Adipose tissue (tissue), 3 donors: ENCODE results near the gene PDE8B. TPM values are rescaled to one million over a fixed set of nuclear protein-coding genes. Genes with fewer than 3 reads are reported as not detected.

Source experiments
- H3K27ac ChIP-seq: one replicate; pipeline ENCODE4 v1.5.1; 2013; ENCODE audit warnings: low read depth, low read length
- WGBS, 3 donors: extraction: QIAGEN DNeasy Blood & Tissue Kit; methylation state at CpG; one replicate each; pipeline ENCODE4 v1.1.7; 2013; 5-methylcytosine and 5-hydroxymethylcytosine counted together
- polyA plus RNA-seq, 3 donors: library from polyadenylated mRNA; stranded (reverse); fragments of 200-250 nt; gene quantifications; one replicate each; pipeline ENCODE4 v1.2.3, GENCODE V29; 2013
- donor health status: healthy with polysubstance abuse.
- donor health status: Bipolar disorder and iron deficiency.
- donor health status: healthy.

Gene PDE8B
- polyA plus RNA-seq, 3 donors, result 5.4 to 35.0 (median 9.8) TPM

DNA sequence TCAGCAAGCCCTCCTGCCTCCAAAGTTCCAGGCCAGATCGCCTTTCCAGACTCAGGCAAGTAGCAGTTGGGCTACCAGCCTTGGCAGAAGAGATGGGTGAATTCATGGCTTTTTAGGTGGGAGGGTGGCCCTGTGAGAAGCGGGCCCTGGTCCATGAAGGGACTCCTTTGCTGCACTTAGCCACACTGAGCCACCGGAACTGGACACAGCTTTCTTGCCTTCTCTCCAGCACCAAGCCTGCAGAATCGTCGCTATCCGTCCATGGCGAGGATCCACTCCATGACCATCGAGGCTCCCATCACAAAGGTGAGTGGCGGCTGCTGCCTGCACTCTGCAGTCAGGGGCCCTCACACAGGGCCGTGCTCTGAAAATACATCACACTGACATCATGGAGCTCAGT, 196.7 kb downstream of the PDE8B start:
- WGBS, 3 donors, result 86 to 96% (median 95%) methylated on average over 10 of the region's 10 CpGs
- H3K27ac ChIP-seq, result no peak overlapping the region

DNA sequence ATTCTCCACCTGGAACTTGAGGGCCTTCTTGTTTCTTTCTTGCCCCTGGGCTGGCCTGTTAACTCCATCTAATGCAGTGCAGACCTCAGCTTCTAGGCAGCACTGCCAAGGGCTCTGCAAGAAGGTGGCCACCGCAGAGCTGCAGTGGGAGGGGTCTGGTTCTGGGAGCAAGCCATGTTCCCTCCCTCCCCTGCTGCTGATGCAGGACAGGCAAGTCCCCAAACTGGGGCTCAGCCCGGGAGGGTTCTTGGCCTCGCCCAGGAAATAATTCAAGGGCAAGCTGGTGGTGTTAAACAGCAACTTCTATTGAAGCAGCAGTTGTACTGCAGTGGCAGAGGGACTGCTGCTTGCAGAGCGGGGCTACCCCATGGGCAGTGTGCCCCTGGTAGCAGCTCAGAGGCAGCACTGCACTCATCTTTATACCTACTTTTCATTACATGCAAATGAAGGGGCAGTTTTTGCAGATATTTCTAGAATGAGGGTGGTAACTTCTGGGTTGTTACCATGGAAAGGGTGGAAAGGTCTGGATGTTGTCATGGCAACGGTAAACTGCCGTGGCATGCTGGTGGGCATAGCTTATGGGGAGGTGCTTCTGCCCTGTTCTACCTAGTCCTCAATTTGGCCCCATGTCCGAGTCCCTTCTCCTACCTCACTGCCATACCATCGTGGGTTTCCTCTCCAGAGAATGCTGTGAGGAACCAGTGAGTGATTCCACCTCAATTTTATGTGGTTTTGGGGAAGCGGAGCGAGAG, 199.6 kb downstream of the PDE8B start:
- H3K27ac ChIP-seq, result no peak overlapping the region
- WGBS, 3 donors, result 75 to 80% (median 79%) methylated on average over 10 of the region's 10 CpGs

DNA sequence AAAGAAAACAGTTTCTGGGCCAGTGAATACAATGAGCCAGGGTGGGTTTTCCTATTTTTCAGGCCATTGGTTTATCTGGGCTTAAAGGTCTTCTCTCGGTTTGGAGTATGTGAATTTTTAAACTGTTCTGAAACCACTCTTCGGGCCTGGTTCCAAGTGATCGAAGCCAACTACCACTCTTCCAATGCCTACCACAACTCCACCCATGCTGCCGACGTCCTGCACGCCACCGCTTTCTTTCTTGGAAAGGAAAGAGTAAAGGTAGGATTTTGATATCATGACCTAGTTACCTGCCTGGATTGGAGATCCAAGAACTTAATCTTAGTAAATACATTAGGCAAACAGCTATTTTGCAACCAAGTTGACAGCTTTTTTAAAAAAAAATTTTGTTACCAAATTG, 202.6 kb downstream of the PDE8B start:
- H3K27ac ChIP-seq, result no peak overlapping the region
- WGBS, 3 donors, result 93 to 96% (median 94%) methylated on average over 7 of the region's 7 CpGs

DNA sequence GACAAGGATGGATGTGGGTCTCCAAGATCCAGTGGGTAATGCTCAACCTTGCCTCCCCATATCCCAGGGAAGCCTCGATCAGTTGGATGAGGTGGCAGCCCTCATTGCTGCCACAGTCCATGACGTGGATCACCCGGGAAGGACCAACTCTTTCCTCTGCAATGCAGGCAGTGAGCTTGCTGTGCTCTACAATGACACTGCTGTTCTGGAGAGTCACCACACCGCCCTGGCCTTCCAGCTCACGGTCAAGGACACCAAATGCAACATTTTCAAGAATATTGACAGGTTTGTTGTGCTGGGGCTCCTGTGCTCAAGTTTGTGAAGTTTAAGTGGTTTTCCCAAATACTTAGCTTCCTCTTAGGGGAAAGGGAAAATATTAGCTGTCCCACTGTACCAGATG, 207.7 kb downstream of the PDE8B start:
- 62 to 84% (median 80%) methylated on average over 5 of the region's 5 CpGs for WGBS, 3 donors
- H3K27ac ChIP-seq, result no peak overlapping the region

DNA sequence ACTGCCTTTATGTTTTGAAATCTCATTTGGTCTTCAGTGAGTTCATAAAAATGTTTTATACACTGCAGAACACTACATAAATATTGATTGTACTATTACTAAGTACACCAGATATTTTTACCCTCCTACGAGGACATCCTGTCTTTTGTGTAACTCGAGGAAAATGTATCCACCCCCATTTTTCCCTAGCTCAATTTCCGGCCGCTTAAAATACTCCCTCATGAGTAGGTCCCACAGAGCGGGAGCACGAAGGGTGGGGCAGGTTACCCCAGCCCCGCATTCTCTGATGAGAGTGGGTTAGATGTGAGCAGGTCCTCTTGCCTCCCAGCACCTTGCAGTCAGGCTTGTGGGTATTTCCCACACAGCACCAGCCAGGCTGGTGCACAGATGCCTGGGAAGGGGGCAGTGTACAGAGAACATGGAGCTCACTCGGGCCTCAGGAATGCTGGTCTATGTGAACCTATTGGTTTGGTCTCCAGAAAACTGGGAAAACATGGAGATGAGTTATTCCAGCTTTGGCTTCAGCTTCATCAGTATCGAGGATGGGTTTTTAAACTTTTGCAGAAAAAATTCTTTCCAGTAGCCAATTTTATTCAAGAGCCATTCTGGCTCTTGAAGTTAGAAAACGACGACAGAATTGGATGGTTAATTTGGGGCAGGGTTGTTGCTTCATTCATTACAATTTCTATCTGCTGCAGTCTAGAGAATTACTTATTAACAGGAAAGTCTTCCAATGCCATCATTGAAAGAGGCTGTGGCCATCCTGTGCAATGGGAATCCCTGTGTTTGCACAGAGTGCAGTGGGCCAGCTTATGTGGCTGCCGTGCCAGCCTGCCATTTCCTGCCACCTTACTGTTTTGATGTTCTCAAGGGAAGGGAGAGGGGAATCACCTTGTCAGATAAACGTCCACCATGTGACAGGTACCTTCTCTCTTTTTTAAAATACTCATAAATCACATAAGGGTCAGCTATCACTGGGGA, 208.4 kb downstream of the PDE8B start:
- H3K27ac ChIP-seq, result no peak overlapping the region
- 65 to 71% (median 68%) methylated on average over 13 of the region's 13 CpGs for WGBS, 3 donors

DNA sequence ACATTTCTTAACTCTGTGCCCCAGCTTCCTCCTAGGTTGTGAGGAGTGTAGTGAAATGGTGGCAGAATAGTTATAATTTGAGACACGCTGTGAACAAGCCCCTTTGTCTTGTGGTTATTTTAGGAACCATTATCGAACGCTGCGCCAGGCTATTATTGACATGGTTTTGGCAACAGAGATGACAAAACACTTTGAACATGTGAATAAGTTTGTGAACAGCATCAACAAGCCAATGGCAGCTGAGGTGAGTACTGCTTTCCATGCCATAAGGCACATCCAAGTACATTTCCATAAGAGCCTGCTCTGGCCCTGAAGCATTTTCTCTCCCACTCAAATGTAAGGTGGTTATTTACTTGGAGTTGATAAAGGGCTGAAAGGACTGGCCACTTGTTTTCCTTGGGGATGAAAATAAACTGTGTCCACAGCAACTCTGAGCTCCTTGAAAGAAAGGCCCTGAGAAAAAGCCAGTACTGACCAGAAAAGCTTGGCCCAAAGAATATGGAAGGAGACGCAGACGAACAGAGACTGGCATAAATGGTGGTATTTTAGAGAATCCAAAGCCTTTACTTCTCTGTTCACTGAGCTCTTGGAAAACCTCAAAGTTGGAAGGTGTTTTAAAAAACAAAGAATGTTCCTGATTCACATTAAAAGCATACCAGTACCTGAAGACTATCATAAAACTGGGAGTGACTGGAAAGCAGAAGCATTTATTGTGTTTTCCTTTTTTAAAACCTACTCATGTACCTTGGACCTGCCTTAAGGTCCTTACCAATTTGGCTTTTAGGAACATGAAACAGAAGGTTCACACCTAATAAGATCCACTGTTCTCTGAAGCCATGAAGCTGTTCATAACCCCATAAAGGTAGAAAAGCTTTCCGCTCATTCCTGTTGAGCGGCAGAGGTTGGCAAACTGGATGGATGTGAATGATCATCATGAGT, 209.4 kb downstream of the PDE8B start:
- 91 to 95% (median 94%) methylated on average over 8 of the region's 8 CpGs for WGBS, 3 donors
- no peak overlapping the region for H3K27ac ChIP-seq

DNA sequence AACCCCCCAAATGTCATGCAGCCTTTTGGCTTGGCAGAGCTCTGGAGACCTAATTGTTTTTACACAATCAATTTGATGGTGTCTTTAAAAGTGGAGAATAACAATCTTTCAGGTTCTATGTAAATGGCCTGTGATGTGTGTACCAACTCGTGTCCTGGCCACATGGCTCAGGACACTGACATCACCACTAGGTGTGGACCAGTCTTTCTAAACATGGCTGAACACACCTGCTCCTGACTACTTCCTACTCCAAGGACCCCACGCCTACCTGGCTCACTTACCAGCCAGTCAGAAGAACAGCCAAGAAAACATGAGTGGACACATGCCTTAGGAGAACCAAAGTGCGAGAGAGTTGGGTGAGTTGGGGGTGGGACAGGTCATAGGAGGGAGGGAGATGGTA, 210.5 kb downstream of the PDE8B start:
- WGBS, 3 donors, result 74 to 77% (median 74%) methylated on average over 3 of the region's 3 CpGs
- no peak overlapping the region for H3K27ac ChIP-seq

DNA sequence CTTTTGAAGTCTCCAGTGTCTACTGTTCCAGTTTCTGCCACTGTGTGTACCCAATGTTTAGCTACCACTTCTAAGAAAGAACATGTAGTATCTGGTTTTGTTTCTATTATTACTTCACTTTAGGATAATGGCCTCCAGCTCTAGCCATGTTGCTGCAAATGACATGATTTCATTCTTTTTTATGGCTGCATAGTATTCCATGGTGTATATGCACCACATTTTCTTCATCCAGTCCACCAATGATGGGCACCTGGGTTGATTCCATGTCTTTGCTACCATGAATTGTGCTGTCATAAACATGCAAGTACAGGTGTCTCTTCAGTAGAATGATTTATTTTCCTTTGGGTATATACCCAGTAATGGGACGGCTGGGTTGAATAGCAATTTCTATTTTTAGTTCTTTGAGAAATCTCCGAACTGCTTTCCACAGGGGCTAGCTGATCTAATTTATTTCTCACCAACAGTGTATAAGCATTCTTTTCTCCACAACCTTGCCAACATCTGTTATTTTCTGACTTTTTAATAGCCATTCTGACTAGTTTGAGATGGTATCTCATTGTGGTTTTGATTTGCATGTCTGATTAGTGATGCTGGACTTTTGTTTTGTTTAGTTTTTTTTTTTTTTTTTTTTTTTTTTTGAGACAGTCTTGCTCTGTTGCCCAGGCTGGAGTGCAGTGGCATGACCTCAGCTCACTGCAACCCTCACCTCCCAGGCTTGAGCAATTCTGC, 212.7 kb downstream of the PDE8B start:
- no peak overlapping the region for H3K27ac ChIP-seq
- WGBS, 3 donors, result 79 to 83% (median 80%) methylated on average over 2 of the region's 2 CpGs

DNA sequence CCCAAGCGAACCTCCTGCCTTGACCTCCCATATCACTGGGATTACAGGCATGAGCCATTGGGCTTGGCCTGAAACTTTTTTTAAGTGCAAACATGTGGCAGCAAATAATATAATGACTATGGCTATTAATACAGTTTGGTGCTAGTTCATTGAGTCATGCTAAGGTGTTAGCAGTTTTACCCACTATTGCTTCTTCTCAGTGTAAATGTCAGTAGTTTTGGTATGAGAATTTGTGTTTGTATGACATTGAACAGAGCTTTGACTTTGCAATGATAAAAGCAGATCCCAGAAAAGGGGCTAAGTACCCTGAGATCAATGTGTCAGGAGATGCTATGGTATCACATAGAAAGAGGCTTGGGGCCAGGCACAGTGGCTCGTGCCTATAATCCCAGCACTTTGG, 214.4 kb downstream of the PDE8B start:
- no peak overlapping the region for H3K27ac ChIP-seq
- 89 to 95% (median 93%) methylated on average over 2 of the region's 2 CpGs for WGBS, 3 donors

DNA sequence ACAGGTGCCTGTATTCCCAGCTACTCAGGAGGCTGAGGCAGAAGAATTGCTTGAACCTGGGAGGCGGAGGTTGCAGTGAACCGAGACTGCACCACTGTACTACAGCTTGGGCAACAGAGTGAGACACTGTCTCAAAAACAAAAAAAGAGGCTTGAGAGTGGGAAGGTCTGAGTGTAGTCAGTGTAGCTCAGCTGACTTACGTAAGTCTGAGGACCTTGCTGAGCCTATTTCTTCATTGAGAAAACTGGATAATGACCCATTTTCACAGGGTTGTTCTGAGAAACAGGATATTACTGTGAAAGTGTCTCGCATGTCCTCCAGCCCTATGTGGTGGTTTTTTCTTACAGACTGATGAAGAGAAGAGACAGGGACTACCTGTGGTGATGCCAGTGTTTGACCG, 214.9 kb downstream of the PDE8B start:
- no peak overlapping the region for H3K27ac ChIP-seq
- WGBS, 3 donors, result 86 to 97% (median 89%) methylated on average over 5 of the region's 5 CpGs

DNA sequence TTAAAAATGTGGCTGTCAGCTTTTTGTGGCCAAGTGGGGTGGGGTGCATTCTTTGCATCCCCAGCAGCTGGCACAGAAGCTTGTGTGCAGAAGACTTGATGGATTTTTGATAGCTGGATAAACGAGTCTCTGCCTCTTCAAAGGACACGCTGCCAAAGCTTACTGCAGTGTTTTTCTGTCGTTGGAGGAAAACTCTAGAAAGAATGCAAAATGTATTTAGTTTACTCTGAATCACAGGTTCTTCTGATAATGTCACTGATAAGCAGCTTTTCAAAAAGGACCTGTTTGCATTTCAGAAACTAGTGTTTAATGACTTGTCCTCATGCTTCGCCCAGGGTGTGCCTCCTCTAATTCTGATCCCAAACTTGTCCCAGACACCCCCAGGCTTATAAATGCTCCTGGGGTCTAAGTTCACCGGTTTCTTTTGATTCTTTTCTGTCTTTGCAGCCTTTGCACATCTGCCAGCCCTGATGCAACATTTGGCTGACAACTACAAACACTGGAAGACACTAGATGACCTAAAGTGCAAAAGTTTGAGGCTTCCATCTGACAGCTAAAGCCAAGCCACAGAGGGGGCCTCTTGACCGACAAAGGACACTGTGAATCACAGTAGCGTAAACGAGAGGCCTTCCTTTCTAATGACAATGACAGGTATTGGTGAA, 215.6 kb downstream of the PDE8B start:
- 53 to 69% (median 56%) methylated on average over 8 of the region's 8 CpGs for WGBS, 3 donors
- H3K27ac ChIP-seq, result no peak overlapping the region

DNA sequence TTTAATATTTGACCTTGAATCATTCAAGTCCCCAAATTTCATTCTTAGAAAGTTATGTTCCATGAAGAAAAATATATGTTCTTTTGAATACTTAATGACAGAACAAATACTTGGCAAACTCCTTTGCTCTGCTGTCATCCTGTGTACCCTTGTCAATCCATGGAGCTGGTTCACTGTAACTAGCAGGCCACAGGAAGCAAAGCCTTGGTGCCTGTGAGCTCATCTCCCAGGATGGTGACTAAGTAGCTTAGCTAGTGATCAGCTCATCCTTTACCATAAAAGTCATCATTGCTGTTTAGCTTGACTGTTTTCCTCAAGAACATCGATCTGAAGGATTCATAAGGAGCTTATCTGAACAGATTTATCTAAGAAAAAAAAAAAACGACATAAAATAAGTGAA, 216.2 kb downstream of the PDE8B start:
- no peak overlapping the region for H3K27ac ChIP-seq
- WGBS, 3 donors, result 78 to 86% (median 80%) methylated on average over 2 of the region's 2 CpGs

DNA sequence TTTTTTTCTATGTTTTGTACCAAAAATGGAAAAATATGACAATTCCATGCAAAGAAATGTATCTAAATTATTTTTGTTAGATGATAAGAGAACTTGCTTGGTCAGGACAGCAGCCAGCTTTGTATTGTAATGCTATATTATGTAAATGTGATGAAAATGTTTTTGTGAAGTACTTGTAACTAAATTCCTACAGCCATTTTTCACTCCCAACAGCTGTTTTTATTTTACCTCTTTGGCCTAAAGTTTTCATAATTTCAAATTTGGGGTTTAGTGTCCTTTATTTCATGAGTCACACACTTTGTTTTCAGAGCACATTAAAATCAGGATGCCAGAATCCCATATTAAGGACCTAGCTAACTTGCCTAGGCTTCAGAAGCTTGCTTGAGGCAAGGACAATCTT, 217.5 kb downstream of the PDE8B start:
- H3K27ac ChIP-seq, result no peak overlapping the region

DNA sequence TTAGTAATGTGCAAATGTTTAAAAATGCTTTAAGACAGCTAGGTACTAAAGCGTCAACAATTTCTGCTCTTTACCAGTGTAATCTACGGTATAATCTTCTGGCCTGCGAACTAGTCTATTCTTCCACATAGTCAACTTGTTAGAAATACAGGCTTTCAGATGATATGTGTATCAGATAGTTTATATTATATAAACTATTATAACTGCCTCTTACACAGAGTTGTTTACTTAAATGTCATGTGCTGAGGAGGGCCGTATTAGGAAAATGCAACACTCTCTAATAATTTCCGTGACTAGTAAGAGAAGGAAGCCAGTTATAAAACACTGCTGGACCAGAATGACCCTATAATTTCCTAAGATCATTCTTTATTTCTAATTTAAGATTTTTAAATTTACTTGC, 218.0 kb downstream of the PDE8B start:
- no peak overlapping the region for H3K27ac ChIP-seq
- 86 to 92% (median 86%) methylated on average over 5 of the region's 5 CpGs for WGBS, 3 donors

DNA sequence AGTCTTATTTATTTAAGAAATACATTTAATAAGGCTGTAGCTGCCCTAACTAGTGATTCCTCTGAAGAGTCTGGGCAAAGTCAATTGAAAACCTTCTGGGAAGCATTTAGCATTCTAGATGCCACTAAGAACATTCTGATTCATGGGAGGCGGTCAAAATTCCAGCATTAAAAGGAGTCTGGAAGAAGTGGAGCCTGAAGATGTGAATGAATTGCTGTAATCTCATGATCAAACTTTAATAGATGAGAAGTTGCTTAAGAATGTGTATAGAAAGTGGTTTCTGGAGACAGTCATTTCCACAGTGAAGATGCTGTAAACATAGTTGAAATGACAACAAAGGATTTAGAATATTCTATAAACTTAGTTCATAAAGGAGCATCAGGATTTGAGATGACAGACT, 220.2 kb downstream of the PDE8B start:
- 98 to 100% (median 99%) methylated on average over 1 of the region's 1 CpG for WGBS, 3 donors
- H3K27ac ChIP-seq, result no peak overlapping the region

DNA sequence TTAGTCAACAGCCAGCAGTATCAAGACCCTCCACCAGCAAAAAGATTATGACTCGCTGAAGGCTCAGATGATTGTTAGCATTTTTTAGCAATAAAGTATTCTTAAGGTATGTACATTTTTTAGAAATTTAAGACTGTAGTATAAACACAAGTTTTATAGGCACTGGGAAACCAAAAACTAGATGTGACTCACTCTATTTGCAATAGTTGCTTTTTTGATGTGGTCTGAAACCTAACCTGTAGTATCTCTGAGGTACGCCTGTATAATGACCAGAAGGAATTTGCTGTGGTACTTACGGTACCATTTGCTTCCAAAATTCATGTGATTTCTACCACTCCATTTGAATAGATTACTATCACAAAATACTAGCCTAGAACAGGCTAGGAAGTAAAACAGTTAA, 220.8 kb downstream of the PDE8B start:
- H3K27ac ChIP-seq, result no peak overlapping the region
- 96 to 100% (median 97%) methylated on average over 3 of the region's 3 CpGs for WGBS, 3 donors

DNA sequence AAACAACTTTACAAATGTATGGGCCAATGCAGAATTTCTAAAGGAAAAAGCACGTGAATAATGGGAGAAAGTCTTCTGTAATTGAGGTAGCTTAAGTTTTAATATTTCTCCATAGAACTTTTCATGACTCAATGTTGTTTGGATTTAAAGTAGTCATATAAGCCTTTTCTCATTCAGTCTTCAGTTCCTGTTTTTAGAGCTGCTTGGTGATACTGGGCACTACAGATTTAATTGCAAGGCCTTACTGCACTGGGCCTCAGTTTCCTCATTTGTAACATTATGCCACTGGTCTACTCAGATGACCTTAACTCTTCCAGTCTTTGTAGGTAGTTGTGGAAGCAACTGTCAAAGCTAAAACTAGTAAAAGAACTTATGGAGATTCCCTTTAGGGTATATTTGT, 221.2 kb downstream of the PDE8B start:
- H3K27ac ChIP-seq, result no peak overlapping the region
- 92 to 100% (median 97%) methylated on average over 1 of the region's 1 CpG for WGBS, 3 donors
